Fibroblast of mammary gland (primary cell): ENCODE data around the gene C17orf107.
A peak's percentile ranks its signal among the peaks of the same experiment; 100 is the strongest.

Experiments used
- DNase-seq: peaks from one replicate; pipeline ENCODE4 v3.0.0-alpha.2; 2010; ENCODE audit warnings: low read depth
- H3K4me3 ChIP-seq: 2 replicates; pipeline ENCODE4 v1.5.1; 2011; ENCODE audit warnings: low read depth, mild to moderate bottlenecking, low read length, moderate library complexity; ENCODE audit not compliant: control insufficient read depth
- CTCF ChIP-seq: conservative IDR thresholded peaks from 2 replicates; pipeline ENCODE4 v1.5.1; 2011; ENCODE audit warnings: low read depth, low read length, inconsistent platforms; ENCODE audit not compliant: control insufficient read depth, insufficient read depth

The C17orf107 gene

DNA sequence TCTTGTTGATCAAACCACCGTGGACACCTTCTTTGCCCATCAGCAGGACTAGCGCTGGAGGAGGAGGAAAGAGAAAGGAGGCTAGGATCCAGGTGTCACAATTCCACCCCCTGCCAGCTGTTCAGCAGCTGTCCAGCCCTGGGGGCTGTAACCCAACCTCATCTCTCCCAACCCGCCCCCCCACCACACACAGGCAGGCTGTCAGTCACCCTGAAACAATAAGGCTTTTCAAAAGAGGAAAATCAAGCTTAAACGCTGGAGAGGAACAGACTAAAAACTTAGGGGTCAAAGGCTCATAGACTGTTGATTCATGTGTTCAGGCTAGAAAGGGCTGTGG, 46.6 kb downstream of the C17orf107 start:
- no peak for DNase-seq
- no peak for TF ChIP-seq CTCF
- H3K4me3 ChIP-seq = peak overlapping the region; percentile 90

DNA sequence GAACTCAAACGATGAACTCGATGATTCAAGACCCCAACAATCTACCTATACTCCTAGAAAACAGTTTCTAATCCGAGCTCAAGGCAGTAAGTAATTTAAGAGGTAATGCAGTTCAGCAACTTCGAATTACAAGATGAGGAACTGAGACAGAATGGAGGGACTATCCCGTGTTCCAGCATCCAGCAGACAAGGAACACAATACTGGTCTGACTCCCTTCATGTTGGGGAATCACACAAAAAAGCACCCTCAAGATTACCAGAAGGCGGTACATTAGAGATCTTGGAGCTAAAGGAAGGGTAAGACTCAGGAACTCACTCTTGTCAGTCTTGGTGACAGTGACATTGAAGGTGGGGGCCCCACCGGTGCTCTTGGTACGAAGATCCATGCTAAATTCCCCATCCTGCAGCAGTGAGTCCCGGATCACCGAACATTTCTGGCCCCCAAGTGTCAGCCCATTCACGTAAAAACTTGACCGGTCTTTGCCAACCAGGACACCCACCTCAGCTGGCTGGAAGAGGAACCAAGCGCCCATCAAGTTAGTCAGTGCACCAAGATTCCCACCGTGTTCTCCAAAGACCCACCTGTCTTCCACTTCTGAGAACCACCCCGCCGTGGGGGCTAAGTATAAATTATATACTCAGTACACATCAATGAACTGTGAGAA, 47.1 kb downstream of the C17orf107 start:
- TF ChIP-seq CTCF = no peak
- H3K4me3 ChIP-seq = peak overlapping the region; percentile 90
- no peak for DNase-seq

- no peak for TF ChIP-seq CTCF
- no peak for DNase-seq
- peak overlapping the region; percentile 90 for H3K4me3 ChIP-seq
Observed at GRCh38 chr17:4947010-4947410, 47.7 kb downstream of the C17orf107 start.

DNA sequence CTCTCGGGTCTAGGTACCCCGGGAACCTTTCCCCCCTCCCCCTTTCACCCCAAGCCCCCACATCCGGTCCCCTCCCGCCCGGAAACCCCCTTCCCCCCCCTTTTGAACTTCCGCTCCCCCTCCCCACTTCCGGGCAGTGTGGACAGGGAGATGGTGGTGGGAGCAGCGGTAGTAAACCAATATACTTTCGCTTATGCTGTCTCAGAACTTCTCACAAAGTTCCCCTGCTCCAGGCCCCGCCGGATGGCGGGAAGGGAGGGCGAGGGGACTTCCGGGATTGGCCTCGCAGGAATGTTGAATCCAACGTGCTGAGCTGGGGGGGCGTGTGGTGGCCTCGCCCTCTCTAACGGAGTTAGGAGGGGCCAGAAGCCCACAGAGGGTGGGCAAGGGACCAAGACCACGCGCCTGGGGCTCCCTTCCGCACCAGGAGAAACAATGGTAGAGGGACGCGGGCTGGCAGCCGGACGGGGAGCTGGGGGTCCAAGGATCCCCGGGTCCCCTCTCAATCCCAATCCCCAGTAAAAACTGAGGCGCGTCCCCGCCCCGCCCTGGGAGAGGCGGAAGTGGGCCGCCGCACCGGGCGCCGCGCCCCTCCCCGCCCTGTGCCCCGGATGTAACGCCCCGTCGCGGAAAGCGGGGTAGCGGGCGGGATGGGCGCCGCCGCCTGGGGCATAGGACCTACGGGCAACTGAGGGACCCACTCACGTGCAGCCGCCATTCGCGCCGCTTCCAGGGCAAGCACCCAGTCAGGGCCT, 48.3 kb downstream of the C17orf107 start:
- peak; percentile 39 for DNase-seq
- H3K4me3 ChIP-seq = peak overlapping the region; percentile 90
- TF ChIP-seq CTCF = no peak

- DNase-seq = peak; percentile 91
- H3K4me3 ChIP-seq = peak within 1 kb of the TSS; percentile 90
- no peak for TF ChIP-seq CTCF
Observed at GRCh38 chr17:4948166-4948930, 49.0 kb downstream of the C17orf107 start, which contains the start of gene PFN1. Gene PFN1 (minus strand): TSS chr17:4948530. CDS start chr17:4948394, 136 bp downstream.

DNA sequence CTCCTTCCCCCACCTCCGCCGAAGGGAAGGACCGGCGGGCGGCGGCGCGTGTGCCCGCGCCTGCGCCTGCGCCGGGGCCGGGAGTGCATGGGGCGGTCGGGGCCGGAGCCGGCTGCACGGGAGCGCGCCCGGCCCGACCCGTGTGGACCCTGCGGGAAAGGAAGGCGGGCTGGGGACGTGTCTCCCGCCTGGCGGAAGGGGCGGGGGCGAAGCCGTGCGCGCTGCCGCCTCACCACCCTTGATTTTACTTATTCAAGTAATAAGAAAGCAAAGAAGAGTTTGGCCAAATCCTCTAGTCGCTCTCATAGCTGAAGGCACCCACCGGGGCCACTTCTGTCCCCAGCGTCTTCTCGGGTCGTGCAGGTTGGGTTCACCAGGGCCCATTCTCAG, 49.6 kb downstream of the C17orf107 start:
- H3K4me3 ChIP-seq = peak overlapping the region; percentile 64
- TF ChIP-seq CTCF = no peak
- DNase-seq = peak; percentile 85
